ENCODE results near the gene CMC2.

The CMC2 gene

DNA sequence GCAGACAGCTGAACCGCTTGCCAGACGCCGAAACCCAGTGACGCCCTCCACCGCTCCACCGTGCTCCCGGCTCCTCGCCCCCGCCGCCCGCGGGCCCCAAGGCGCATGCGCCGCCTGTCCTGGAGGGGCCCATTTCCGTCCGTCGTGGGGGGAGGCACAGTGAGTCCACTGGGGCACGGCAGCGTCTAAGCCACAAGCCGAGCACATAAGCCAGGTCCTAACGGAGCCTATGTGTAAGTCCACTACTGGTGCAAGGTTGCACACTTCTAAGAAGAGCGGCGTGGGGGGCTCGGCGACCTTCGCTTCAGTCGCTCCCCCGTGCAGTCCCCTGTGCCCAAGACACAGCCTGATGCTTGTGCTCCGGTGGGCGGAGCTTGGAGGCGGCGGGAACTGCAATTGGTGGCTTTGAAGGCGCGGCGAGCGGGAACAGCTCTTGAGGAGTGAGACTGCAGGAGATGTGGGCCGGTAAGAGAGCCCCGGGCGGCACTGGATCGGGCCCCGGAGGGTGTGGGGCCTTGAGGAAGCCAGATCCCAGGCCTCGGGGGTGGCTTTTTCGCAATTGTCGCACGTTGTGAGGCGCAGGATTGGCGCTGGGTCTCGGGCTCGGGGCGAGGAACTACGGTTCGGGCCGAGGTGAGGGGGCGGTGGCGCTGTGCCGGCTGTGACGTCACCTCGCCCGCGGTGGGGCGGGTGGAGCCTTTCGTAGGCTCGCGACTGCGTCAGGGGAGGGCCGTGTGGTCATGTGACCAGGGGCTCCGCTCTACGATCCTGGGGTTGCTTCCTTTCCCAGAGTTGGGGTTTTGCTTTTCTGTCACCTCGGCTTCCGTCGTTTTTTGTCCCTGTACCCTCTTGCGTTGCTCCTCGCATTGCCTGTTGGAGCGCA lies at the start of gene CMC2, which contains the start of gene CENPN:
Gene CMC2 (minus strand): TSS at position 73 of the 883 bp plus-strand sequence. CDS start 9,491 bp downstream, outside the sequence.
Gene CENPN (plus strand): TSS at position 402 of the 883 bp plus-strand sequence. CDS start 4,726 bp downstream, outside the sequence.
- peak; percentile 99 for DNase-seq (ENCODE audit: low spot score)

DNA sequence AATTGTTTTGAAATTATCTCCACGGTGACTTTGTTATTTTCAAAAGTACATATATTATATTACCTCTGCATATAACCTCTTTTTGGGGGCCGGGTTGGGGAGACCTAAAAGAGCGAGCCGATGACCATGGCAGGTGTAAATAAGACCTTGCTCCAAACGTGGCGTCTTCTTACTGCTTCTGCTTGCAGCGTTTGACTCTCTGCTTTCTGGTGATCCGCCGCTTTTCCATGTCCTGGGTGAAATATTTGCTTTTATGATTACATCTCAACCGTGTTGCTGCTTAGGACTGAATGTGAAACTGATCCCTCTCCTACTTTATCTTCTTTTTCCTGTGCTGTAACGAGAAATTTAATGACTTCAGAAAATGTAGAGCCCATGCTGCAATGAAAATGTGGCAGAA lies 47.1 kb upstream of the CMC2 start:
- no peak for DNase-seq (ENCODE audit: low spot score)

DNA sequence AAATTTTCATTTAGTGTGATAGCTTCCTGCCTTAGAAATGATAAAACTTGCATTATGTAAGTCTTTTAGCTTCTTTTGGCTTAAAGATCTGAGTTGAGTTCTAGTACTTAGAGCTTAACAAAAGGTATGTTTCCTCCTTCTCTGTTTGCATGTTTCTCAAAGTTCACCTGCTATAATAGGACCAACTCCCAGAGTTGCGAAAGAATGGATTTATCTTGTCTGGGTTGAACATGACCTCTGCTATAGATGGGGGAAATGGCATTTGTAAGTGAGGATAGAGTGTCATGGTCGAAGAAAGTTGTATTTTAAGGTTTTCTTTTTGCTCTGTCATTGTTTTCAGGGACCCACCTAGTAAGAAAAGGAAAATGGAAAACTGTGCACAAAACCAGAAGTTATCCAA lies 36.1 kb upstream of the CMC2 start:
- no peak for DNase-seq (ENCODE audit: low spot score)

DNA sequence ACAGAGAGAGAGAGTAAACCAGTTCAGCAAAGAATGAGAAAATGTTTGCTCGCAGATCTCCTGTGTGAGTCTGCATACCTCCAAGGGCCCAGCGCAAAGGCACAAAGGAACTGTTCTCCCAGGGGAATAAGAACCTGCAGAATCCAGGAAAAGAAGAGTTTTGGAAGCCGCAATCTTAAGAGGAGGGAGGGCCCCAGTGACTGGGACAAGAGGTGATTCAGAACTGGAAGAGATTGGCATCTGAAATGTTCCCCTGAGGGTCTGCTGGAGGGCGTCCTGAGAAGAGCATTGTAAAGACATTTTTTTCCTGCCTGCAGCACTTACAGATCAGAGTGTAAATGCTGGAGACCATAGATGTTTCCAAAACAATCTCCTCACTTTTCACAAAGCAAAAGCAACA lies 35.0 kb upstream of the CMC2 start:
- no peak for DNase-seq (ENCODE audit: low spot score)

DNA sequence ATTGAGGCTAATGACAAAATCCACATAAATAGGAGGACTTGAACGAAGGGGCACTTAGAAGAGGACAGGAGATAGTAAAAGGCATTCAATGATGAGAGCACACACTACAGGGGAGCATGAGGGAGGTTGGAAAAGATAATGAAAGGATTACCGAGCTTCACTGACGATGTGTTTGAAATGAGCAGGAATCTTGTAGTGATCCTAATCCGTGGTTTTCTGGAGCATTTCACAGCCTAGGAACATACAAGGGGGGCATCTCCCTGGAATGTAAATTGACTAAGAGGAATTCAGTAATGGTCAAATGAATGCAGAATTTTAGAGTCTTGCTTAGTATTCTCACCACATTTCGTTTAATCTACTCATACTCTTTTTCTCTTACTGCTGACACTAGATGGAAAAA lies 34.2 kb upstream of the CMC2 start:
- DNase-seq (ENCODE audit: low spot score): no peak

DNA sequence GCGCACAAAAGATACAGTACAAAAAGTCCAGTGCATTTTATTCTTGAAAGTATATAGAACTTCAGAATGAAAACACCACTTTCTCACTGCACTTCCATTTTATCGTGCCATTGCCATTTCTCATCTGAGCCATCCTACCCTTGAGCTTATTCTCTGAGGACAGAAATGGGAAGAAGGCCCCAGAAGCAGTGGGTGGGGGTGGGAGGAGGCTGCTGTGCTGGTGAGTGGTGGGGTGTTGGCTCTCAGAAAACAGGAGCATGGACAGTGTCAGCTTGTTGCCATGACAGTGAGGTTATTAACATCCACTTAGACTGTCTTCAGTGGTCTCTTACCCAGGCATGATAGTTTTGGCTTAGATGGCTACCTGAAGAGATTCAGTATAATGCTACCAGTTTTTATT lies 33.4 kb upstream of the CMC2 start:
- no peak for DNase-seq (ENCODE audit: low spot score)

DNA sequence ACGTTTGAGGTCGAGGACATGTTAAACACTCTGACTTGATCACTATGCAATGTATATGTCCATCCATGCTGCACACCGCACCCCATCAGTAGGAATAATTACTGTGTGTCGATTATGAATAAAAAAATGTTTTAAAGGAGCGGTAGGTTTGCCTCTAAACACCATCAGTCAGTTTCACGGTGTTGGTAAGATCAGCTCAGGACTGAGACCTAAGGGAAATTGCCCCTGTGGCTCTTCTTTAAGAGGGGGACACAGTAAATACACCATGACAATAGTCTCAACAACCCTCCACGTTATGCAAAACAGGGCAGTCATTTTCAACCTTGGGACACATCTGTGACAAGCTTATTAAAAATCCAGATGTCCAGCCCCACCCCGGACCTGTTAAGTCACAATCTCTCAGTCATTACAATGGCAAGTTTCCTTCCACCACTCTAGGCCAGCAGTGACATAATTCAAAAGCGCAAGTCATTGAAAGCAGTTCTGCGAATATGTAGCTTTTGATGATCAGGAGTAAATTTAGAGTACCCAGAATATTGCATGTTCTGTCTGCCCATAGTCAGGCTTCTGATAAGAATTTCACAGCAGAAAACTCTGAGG lies 30.2 kb upstream of the CMC2 start:
- DNase-seq (ENCODE audit: low spot score): peak; percentile 6

DNA sequence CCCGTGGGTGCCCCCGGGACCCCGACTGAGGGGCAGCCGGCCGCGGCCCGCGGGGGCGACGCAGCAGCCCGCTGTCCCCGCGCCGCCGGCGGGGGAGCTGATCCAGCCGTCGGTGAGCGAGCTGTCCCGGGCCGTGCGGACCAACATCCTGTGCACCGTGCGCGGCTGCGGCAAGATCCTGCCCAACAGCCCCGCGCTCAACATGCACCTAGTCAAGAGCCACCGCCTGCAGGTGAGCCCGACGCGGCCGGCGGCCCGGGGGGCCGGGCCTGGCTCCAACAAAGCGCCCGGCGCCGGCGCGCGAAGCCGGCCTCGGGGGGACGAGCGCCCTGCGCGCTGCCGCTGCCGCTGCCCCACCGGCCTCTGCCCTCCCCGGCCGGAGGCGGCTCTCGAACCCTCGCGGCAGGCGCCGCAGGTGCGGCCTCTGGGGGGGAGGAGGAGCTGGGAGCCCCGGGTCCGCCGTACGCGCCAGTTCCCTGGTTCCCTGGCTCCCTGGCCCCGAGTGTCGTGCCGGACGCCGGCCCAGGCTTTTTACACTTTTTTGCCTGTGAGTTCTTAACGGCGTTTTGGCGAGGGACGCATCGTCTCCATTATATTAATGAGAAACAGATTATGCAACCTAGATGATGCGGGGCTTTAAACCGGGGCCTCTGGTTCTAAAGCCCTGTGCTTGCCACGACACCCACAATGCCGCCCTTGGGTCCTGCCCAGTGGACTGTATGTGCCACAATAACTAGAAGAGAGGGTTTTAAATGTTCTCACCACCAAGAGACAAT lies 29.5 kb upstream of the CMC2 start:
- DNase-seq (ENCODE audit: low spot score): peak; percentile 53

DNA sequence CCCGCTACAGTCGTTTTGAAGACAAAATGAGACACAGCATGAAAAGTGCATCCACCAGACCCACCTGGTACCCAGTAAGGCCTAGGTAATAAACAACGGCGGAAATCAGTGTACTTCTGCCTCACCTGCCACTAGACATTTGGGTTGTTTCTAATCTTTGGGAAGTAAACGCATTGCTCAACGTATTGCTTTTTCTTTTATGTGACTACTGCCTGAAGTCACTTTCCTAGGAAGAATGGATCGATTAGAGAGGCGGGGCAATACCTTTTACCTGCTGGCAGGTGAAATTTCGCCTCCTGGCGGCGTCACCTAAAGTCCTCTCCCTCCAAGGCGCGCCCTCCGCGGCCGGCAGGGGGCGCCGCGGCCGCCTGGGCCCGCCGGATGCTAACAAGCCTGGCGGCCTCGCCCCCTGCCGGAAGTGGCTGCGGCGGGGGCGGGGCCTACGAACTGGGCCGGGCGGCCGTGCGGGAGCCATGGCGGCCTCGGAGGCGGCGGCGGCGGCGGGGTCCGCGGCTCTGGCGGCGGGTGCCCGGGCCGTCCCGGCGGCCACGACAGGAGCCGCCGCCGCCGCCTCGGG lies 28.8 kb upstream of the CMC2 start, which contains the start of gene ATMIN:
Gene ATMIN (plus strand): TSS at position 445 of the 577 bp plus-strand sequence. CDS start 29 bp downstream, at position 474.
- DNase-seq (ENCODE audit: low spot score): peak; percentile 90

DNA sequence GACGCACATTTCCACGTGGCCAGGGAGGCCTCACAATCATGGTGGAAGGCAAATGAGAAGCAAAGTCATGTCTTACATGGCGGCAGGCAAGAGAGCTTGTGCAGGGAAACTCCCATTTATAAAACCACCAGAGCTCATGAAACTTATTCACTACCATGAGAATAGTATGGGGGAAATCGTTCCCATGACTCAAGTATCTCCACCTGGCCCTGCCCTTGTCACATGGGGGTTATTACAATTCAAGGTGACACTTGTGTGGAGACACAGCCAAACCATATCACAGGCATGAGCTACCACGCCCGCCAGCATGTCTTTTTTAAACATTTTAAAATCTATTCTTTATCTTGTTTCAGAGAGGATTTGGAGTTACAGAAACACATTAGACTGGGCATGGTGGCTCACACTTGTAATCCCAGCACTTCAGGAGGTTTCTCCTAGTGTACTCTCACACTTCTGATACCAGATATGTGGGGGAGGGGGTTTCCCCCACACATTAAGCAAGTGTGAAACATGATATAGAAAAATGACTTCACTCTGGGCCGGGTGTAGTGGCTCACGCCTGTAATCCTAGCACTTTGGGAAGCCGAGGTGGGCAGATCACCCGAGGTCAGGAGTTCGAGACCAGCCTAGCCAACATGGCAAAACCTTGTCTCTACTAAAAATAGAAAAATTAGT lies 23.4 kb upstream of the CMC2 start:
- no peak for DNase-seq (ENCODE audit: low spot score)

DNA sequence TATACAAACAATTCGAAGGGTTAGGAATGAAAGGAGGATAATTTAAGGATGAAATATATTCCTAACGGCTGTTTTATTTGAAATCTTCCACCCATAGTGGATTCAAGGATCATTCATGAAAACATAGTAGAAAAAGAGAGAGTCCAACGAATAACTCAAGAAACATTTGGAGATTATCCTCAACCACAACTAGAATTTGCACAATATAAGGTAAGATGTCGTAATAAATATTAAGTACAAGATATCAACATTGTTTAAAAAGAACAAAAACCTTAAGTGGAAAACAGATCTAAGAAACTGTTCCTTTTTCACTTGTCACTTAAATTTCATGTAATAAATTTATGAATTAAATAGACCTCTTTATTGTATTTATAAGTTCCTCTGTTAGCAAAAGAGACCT lies 19.7 kb upstream of the CMC2 start:
- no peak for DNase-seq (ENCODE audit: low spot score)

DNA sequence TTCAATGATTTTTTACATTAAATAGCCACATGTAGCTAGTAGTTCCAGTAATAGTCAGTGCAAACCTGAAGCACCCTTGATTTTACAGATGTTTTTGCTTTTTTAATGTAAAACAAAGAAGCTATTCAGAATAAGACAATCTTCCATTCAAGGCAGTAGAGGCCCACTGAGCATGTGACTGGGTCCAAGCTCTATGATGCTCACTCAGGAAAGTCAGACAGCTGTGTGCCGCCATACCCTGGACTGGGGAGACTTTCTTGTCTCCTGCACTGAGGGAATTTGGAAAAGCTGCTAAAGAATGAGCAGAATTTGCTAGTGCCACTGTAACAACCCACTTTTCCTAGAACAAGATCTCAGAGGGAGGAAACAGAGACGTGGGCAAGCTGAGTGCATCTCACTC lies 11.8 kb upstream of the CMC2 start:
- DNase-seq (ENCODE audit: low spot score): no peak

DNA sequence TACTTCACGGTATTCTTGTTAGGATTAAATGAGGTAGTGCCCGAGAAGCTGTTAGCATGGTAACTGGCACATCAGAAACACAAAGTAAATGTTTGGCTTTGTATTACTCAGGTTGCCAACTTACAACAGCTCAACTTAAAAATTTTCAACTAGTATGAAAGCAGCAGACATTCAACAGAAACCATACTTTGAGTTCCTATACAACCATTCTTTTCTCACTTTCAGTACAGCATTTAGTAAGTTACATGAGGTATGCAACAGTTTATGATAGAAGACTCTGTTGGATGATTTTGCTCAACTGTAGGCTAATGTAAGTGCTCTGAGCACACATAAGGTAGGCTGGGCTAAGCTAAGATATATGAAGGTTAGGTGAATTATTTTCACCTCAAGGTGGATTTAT lies 8.0 kb upstream of the CMC2 start:
- no peak for DNase-seq (ENCODE audit: low spot score)

DNA sequence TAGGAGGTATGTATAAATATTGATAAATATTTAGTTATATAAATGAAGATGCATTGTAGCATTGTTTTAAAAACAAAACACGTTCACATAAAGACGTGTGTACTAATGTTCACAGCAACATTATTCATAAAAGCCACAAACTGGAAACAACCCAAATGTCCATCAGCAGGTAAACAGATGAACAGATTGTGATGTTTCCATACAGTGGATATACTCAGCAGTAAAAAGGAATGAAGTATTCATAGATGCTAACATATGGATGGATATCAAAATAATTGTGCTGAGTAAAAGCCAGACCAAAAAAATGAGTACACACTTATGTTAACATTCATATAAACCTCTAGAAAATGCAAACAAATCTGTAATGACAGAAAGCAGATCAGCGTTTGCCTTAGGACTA lies 6.3 kb upstream of the CMC2 start:
- DNase-seq (ENCODE audit: low spot score): no peak

DNA sequence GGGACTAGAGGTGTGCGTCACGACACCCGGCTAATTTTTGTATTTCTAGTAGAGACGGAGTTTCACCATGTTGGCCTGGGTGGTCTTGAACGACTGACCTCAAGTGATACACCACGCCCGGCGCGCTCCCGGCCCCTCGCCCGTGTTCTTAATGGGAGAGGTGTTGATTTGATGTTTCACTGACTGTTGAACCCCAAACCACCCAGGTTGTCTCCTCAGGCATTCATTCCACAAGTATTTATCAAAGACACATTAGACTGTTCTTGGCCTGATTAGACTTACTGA lies 1.8 kb upstream of the CMC2 start:
- DNase-seq (ENCODE audit: low spot score): no peak

DNA sequence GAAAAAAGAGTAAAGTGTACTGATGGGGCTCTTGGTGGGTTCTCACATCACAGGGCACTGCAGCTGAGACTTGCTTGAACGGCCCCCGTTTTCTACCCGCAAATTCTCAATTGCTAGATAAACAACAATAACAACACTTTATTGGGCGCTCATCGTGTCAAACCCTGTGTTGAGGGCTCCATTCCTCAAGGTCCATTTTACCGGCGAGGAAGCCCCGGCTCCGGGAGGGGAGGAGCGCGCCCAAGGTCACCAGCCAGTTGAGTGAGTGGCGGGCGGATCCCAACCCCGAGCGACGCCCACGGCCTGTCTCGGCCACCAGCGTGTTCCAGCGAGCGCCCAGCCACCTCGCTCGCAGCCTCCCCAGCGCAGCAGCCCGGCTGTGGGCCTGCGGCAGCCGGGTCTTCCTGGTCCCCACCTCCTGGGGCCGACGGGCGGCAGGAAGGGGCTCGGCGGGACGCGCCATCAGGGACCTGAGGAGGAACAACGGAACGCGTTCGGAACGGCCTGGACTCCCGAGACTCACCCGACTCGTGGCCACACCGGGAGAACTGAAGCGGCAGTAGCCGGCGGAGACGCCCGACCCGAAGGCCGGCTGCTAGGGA lies 373 bp downstream of the CMC2 start:
- peak; percentile 65 for DNase-seq (ENCODE audit: low spot score)

DNA sequence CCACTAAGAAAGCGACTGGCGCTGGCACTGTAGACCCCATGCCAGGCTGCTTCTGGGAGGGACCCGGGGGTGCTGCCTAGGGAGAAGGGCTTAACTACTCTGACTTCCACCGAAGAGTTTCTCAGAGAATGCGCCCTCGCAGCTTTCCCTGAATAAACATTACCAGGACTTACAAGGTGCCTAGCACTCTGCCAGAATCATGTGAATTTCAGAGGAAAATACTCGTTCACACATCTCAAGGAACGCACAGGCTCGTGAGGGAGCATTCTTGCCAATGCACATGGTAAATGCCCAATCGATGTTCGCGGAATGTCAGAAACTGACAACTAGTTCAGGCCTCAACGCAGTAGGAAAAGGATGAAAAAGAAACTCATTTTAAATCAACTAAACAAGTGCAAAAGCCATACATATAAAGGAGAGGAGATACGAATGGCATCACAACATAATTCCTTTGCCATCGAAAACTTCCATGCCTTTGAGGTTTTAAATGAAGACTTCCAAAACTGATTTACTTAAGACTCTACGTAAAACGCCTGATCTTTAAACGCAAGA lies 999 bp downstream of the CMC2 start:
- peak; percentile 19 for DNase-seq (ENCODE audit: low spot score)

DNA sequence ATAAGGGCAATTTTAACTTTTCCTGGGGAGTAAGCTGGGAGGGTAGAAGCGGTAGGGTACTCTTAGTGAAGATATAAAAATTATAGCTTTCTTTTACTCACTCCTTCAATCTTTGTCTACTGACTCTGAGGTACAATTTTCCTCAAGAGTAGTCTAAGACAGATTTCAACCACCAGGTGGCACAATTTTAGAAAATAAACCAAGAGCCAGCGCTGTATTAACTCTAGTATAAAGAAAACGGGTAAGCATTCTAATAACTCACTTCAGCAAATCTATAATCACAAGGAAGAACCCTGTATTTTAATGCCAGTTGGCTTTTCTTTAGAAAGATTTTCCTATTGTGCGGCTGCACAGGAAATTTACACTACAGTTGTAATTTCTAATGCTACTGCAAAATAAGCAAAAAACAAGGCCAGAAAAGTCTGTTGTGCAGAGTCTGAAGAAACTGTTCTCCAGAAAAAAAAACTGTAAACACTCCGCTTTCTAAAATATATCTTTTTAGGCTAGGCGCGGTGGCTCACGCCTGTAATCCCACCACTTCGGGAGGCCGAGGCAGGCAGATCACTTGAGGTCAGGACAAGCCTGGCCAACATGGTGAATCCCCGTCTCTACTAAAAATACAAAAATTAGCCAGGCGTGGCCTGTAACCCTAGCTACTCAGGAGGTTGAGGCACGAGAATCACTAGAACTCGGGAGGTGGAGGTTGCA lies 1.9 kb downstream of the CMC2 start:
- DNase-seq (ENCODE audit: low spot score): peak; percentile 67

DNA sequence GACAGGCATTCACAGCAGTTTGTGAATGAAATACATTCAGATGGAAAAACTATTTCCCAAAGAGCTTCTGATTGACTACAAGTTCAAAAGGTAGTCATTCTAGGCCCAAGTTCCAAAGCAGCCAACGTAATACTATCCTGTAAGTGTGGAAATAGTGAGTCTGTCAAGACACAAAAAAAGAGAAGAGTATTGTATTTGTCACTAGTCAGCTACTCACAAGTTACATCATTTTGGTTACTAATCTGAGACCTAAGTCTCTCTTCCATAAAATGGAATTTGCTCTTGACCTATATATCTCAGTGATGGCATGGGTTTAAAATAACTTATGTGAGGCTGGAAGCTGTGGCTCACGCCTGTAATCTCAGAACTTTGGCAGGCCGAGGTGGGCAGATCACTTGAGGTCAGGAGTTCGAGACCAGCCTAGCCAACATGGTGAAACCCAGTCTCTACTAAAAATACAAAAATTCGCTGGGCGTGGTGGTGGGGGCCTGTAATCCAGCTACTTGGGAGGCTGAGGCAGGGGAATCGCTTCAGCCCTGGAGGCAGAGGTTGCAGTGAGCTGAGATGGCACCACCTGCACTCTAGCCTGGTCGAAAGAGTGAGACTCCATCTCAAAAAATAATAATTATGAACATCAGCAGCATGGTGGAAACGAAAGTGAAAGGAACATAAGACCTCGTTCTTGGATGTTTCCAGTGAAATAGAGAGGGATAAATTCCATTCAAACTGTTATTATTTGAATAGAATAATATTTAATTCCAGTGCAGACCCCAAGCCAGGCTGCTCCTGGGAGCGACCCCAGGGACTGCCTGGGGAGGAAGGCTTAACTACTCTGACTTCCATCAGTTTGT lies 2.9 kb downstream of the CMC2 start:
- DNase-seq (ENCODE audit: low spot score): no peak

DNA sequence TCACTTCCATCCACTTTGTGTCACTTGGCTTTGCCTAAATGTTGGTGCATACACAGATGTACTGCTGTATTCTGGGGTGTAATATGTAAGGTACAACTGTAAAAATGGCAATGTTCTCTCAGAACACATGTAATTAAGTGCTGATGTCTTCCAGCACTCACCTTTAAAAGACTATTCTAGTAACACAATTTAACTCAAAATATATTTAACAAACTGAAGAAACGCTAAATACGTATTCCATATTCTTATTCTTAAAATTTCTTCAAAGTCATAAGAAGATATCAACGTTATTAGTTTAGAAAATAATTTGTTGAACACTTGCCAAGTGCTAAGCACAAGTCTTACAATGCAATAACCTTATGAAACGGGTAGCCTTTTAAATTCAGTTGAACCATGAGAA lies 3.6 kb downstream of the CMC2 start:
- no peak for DNase-seq (ENCODE audit: low spot score)
